ENCODE results near the gene CHID1. TPM values are rescaled to one million over a fixed set of nuclear protein-coding genes. Genes with fewer than 3 reads are reported as not detected.

CHID1 gene
- total RNA-seq, 2 experiments from 2014 or later, result 73.1 to 81.6 TPM

DNA sequence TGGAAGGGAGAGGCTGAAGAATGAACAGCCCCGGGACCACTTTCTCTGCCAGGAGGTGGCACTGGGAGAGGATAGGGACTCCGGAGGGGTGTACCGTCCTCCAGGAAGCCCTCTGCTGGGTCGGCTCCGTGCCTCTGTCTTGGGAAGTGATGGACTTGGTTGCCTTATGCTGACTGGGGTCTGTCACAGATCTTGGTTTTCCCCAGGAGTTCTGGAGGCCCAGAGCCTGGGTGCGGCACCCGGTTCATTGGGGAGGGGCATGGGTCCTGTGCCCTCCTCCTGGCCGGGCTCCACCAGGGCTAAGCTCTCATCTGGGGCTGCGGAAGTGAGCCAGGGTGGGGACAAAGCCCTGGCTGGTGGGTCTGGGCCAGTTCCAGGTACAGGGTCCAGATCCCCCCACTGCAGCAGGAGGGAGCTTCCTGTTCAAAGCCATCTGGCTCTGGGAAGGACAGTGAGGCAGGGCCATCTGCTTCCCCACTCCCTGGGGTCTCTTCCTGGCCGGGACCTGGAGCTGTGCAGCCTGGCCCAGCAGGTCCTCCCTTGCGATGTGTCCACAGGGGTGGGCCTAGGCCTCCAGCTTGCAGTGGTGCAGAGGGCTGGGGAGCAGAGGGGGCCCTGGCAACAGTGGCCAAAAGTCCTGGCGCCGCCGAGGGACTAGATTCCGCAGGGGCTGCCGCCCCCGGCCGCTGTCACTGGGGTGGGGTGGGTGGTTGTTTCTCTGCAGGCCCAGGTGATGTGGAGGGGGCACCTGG, 14.0 kb upstream of the CHID1 start:
- peaks cover 5% of the 10 kb centered on the region for H3K36me3 Mint-ChIP-seq
- no peak overlapping the region for H3K4me3 Mint-ChIP-seq
- DNase-seq, result no peak
- H3K27me3 Mint-ChIP-seq, result no peaks in the 10 kb centered on the region
- H3K27ac Mint-ChIP-seq, result no peak overlapping the region
- H3K9me3 Mint-ChIP-seq, result no peaks in the 10 kb centered on the region
- H3K4me1 Mint-ChIP-seq, result peaks cover 26% of the 10 kb centered on the region

GRCh38 chr11:923691-924405, 13.2 kb upstream of the CHID1 start:
- no peak for DNase-seq
- Mint-ChIP-seq H3K36me3 (peaks cover 5% of the 10 kb centered on the region), H3K27me3 (no peaks in the 10 kb centered on the region), H3K9me3 (no peaks in the 10 kb centered on the region), H3K27ac (no peak overlapping the region), H3K4me3 (no peak overlapping the region), H3K4me1 (peaks cover 29% of the 10 kb centered on the region)

DNA sequence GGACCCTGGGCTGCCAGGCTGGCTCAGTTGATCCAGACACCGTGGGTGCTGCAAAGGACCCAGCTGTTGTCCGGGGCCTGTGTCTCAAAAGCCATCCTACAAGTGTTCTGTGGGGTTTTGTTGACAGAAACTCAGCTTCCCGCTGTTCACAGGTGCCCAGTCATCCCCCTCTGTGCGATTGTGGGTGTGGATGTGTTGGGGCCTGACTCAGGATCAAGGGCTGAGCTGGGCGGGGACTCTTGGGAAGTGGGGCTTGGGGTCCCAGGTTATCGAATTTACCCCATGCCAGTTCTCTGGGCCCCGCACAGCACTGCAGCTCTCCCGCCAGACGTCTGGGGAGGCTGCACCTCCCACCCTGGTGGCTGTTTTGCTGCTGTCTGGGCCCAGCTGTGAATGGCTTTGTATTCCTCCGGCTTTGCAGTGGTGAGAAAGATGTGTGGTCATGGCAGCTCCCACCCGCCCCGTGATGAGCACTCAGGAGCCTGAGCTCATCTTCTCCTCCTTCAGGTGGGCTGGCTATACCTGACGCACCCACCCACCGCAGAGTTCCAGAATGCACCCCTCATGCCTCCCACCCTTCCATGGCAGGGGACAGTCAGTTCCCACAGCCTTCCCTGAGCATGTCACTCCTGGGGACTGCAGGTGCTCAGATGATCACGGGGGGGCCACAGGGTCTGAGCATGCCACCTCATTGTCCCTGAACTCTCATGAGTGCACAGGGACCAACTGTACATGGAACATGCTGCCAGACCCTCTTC, 11.5 kb upstream of the CHID1 start:
- no peak overlapping the region for H3K27ac Mint-ChIP-seq
- H3K27me3 Mint-ChIP-seq, result no peaks in the 10 kb centered on the region
- no peak for DNase-seq
- peaks cover 5% of the 10 kb centered on the region for H3K36me3 Mint-ChIP-seq
- H3K4me3 Mint-ChIP-seq, result no peak overlapping the region
- H3K9me3 Mint-ChIP-seq, result no peaks in the 10 kb centered on the region
- H3K4me1 Mint-ChIP-seq, result peaks cover 11% of the 10 kb centered on the region

- H3K27me3 Mint-ChIP-seq, result no peaks in the 10 kb centered on the region
- no peaks in the 10 kb centered on the region for H3K36me3 Mint-ChIP-seq
- no peak overlapping the region for H3K4me3 Mint-ChIP-seq
- H3K27ac Mint-ChIP-seq, result no peak overlapping the region
- no peak for DNase-seq
- H3K4me1 Mint-ChIP-seq, result peaks cover 3% of the 10 kb centered on the region
- no peaks in the 10 kb centered on the region for H3K9me3 Mint-ChIP-seq
These were observed 6.8 kb upstream of the CHID1 start for GRCh38 chr11:917426-917825.

- Mint-ChIP-seq H3K27ac (no peak overlapping the region), H3K36me3 (no peaks in the 10 kb centered on the region), H3K9me3 (no peaks in the 10 kb centered on the region), H3K27me3 (no peaks in the 10 kb centered on the region), H3K4me3 (no peak overlapping the region), H3K4me1 (peaks cover 8% of the 10 kb centered on the region)
- DNase-seq, result no peak
These were observed 4.3 kb upstream of the CHID1 start for GRCh38 chr11:914747-915501.

DNA sequence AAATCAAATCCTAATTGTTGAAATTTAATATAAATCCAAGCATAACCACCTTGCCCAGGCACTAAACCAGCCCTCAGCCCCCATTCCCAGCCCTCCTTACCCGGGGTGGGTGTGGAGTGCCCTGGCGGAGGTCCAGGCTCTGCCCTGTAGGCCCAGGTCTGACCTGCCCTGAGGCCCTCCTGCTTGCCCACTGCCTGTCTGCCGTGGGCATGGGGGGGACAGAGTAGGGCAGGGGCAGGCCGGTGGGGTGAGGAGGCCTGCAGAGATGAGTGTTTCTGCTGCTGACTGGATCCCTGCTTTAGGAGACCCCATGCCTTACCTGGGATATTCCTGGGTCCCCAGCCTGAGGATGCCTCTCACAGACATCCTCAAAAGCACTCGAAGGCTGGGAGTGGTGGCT, 3.6 kb upstream of the CHID1 start:
- DNase-seq, result no peak
- H3K4me1 Mint-ChIP-seq, result peaks cover 14% of the 10 kb centered on the region

DNA sequence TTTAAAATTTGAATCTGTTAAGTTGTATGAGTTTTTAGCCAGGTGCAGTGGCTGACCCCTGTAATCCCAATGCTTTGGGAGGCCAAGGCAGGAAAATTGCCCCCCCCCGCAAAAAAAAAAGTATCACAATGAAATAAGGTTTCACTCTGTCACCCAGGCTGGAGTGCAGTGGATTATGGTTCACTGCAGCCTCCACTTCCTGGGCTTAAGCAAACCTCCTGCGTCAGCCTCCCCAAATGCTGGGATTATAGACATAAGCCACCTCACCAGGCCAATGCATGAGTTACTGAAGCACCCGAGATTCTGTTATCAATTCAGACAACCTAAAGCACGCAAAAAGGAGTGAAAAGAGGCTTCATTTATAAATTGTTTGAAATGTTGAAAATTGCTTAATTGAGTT, 2.4 kb upstream of the CHID1 start:
- Mint-ChIP-seq H3K27me3 (no peaks in the 10 kb centered on the region), H3K27ac (no peak overlapping the region), H3K36me3 (no peaks in the 10 kb centered on the region), H3K9me3 (no peaks in the 10 kb centered on the region), H3K4me3 (no peak overlapping the region), H3K4me1 (peaks cover 19% of the 10 kb centered on the region)
- DNase-seq, result no peak

More for the DNA sequence above, 3.6 kb upstream of the CHID1 start:
- no peak overlapping the region for H3K4me3 Mint-ChIP-seq
- no peaks in the 10 kb centered on the region for H3K9me3 Mint-ChIP-seq
- no peak overlapping the region for H3K27ac Mint-ChIP-seq
- H3K36me3 Mint-ChIP-seq, result no peaks in the 10 kb centered on the region
- no peaks in the 10 kb centered on the region for H3K27me3 Mint-ChIP-seq

- H3K27me3 Mint-ChIP-seq, result no peaks in the 10 kb centered on the region
These were observed 1.7 kb upstream of the CHID1 start for GRCh38 chr11:912266-912665.

GRCh38 chr11:911890-912219, 1.2 kb upstream of the CHID1 start:
- peaks cover 22% of the 10 kb centered on the region for H3K4me1 Mint-ChIP-seq

More at GRCh38 chr11:912266-912665, 1.7 kb upstream of the CHID1 start:
- Mint-ChIP-seq H3K9me3 (no peaks in the 10 kb centered on the region), H3K4me1 (peaks cover 22% of the 10 kb centered on the region), H3K36me3 (no peaks in the 10 kb centered on the region), H3K27ac (no peak overlapping the region), H3K4me3 (no peak overlapping the region)
- DNase-seq, result no peak

DNA sequence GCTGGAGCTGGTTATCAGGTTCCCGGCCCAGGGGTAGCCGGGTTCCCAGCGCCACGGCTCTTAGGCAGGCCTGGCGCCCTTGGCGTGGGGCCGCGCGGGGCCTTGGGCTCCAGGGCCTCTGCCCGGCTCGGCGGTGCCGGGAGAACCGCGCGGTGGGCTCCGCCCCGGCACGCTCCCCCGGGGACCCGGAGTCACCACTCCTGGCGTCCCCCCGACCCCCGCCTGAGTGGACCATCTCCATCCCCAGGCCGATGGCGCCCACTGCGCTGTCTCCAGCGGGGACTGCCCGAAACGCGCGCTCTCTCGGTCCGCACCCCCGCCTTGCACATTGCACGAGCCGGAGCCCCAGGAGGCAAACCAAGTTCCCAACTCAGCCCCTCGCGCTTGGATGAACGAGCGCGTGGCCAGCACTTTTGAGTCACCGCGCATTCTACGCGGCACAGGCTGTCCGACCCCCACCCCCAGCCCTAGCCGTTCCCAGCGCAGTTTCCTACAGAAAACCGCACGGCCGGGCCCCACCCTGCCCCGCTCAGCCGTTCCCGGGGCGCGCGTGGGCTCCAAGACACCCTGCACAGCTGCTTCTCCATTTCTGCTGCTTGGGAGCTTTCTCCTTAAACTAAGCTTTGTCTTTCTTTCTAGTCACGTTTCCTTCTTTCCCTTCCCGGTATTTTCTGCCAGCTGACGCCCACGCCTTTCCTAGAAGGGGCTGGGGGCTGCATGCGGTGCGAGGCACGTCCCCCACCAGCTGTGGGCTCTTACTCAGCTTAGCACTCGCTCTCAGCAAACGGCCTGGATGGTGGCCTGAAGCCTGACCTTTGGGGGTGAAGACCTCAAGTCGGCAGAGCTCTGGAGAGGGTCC, 650 bp upstream of the CHID1 start:
- H3K4me3 Mint-ChIP-seq, result peak overlapping the region; percentile 88
- peaks cover 26% of the 10 kb centered on the region for H3K4me1 Mint-ChIP-seq
- no peaks in the 10 kb centered on the region for H3K9me3 Mint-ChIP-seq
- H3K36me3 Mint-ChIP-seq, result peaks cover 4% of the 10 kb centered on the region
- peak overlapping the region; percentile 89 for H3K27ac Mint-ChIP-seq
- DNase-seq, result peak; percentile 50
- no peaks in the 10 kb centered on the region for H3K27me3 Mint-ChIP-seq

More at GRCh38 chr11:911890-912219, 1.2 kb upstream of the CHID1 start:
- Mint-ChIP-seq H3K27me3 (no peaks in the 10 kb centered on the region), H3K27ac (peak overlapping the region; percentile 89), H3K9me3 (no peaks in the 10 kb centered on the region), H3K4me3 (peak overlapping the region; percentile 88), H3K36me3 (peaks cover 2% of the 10 kb centered on the region)
- DNase-seq, result no peak

DNA sequence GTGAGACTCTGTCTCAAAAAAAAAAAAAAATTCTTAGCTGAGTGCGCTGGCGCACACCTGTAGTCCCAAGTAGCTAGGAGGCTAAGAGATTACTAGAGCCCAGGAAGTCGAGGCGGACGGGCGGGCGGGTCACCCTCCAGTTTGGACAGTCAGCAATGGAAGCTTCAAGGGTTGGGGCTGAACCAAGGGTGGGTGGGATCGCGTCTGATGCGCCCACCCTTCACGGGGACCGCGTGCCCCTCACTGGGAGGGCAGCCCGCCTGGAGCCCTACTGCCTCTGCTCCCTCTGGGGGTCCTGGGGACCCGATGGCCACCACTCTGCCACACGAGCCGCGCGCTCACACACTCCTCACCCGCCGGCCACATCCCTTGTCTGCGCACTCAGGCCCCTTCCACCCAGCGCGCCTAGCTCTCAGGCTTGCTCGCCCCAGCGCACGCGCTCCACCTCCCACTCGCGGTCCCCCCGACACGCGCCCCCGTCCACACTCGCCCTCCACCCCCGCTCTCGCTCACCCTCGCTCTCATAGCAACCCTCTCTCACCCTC, 494 bp downstream of the CHID1 start:
- Mint-ChIP-seq H3K9me3 (no peaks in the 10 kb centered on the region), H3K4me1 (peaks cover 26% of the 10 kb centered on the region), H3K27me3 (no peaks in the 10 kb centered on the region), H3K4me3 (peak overlapping the region; percentile 97), H3K27ac (peak overlapping the region; percentile 87), H3K36me3 (peaks cover 4% of the 10 kb centered on the region)
- no peak for DNase-seq

GRCh38 chr11:909406-909805, 1.2 kb downstream of the CHID1 start:
- Mint-ChIP-seq H3K27me3 (no peaks in the 10 kb centered on the region), H3K27ac (peak overlapping the region; percentile 87), H3K36me3 (peaks cover 6% of the 10 kb centered on the region), H3K4me1 (peaks cover 26% of the 10 kb centered on the region), H3K9me3 (no peaks in the 10 kb centered on the region), H3K4me3 (peak overlapping the region; percentile 97)
- no peak for DNase-seq

DNA sequence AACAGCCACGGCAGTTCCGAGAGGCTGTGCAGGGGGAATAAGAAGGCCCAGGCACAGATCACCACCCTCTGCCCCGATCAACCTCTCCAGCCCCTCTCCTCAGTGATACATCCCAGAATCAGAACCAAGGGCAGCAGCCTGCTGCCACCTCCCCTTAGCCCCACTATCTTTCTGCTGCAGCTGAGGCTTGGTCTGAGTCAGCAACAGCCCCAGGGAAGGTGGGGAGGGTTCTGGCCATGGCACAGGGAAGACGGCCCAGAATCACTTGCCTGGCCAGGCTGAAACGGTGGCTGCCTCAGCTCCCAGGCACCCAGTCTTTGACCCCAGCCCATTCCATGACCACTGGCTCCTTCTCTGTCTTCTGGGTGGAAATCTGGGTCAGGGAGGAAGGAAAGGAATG, 2.3 kb downstream of the CHID1 start:
- Mint-ChIP-seq H3K36me3 (peaks cover 9% of the 10 kb centered on the region), H3K4me1 (peaks cover 26% of the 10 kb centered on the region), H3K4me3 (peak overlapping the region; percentile 47), H3K27ac (no peak overlapping the region), H3K27me3 (no peaks in the 10 kb centered on the region), H3K9me3 (no peaks in the 10 kb centered on the region)
- no peak for DNase-seq

DNA sequence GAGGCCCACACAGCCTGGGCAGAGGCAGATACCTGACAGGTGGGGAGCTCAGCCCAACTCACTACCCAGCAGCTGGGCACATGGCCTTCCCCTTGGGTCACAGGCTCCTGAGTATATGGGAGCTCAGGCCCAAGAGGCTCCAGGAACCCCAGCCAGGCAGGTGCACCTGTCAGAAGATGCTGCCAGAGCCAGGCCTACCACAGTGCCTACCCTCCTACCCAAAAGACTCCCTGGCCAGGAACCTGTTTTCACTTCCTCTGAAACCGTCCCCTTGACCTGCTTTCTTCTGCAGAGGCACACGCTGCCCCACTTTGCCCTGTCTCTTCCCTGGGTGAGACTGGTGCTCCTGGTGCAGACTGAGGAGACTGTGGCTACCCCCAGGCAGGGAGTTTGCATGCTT, 2.9 kb downstream of the CHID1 start:
- Mint-ChIP-seq H3K4me3 (peak overlapping the region; percentile 47), H3K27me3 (no peaks in the 10 kb centered on the region), H3K36me3 (peaks cover 9% of the 10 kb centered on the region), H3K27ac (no peak overlapping the region), H3K4me1 (peaks cover 26% of the 10 kb centered on the region), H3K9me3 (no peaks in the 10 kb centered on the region)
- no peak for DNase-seq
